GM23338 (cell line): Measurements from ENCODE around the gene CSN3. TPM values are rescaled to one million over a fixed set of nuclear protein-coding genes. Genes with fewer than 3 reads are reported as not detected.
"Not testable (repeated sequence)": the region's sequence is repeated elsewhere in the genome, so short reads cannot be mapped to it uniquely, and the experiment has no call there.

Experiments
- ATAC-seq: fragments of 200-7000 bp; cut with Tn5 transposase; 3 replicates; pipeline ENCODE4 v1.9.1; 2020
- DNase-seq: peaks from one replicate; pipeline ENCODE4 v3.0.0-alpha.2; 2015; ENCODE audit warnings: low spot score
- H2AFZ ChIP-seq: fragments of 200-600 bp; sonication (generic); 2 replicates; pipeline ENCODE4 v1.8.0; 2016; ENCODE audit warnings: antibody characterized with exemption, mild to moderate bottlenecking, moderate library complexity
- H3F3A ChIP-seq: fragments of 200-600 bp; sonication (generic); replicated peaks from 2 replicates; pipeline ENCODE4 v1.8.0; 2017; ENCODE audit warnings: antibody characterized with exemption, mixed run types, low read depth
- H3K27ac ChIP-seq: fragments of 200-600 bp; sonication (generic); 2 replicates; pipeline ENCODE4 v1.6.1; 2016; ENCODE audit warnings: low read depth
- H3K27me3 ChIP-seq: fragments of 200-600 bp; sonication (generic); 2 replicates; pipeline ENCODE4 v1.8.0; 2016; ENCODE audit warnings: mild to moderate bottlenecking, mixed run types, moderate library complexity; ENCODE audit not compliant: insufficient read depth
- H3K36me3 ChIP-seq: fragments of 200-600 bp; sonication (generic); 2 replicates; pipeline ENCODE4 v1.8.0; 2016; ENCODE audit warnings: mild to moderate bottlenecking; ENCODE audit not compliant: insufficient read depth
- H3K4me1 ChIP-seq: fragments of 200-600 bp; sonication (generic); 2 replicates; pipeline ENCODE4 v1.8.0; 2016; ENCODE audit warnings: mild to moderate bottlenecking, moderate library complexity; ENCODE audit not compliant: insufficient read depth
- H3K4me2 ChIP-seq: fragments of 200-600 bp; sonication (generic); 2 replicates; pipeline ENCODE4 v1.7.1; 2017; ENCODE audit warnings: mixed run types
- H3K4me3 ChIP-seq: fragments of 200-600 bp; sonication (generic); 2 replicates; pipeline ENCODE4 v1.6.1; 2016; ENCODE audit warnings: mixed run types
- H3K79me2 ChIP-seq: fragments of 200-600 bp; sonication (generic); replicated peaks from 2 replicates; pipeline ENCODE4 v1.8.0; 2017; ENCODE audit warnings: mild to moderate bottlenecking; ENCODE audit not compliant: insufficient read depth
- H3K9me2 ChIP-seq: fragments of 200-600 bp; sonication (generic); 2 replicates; pipeline ENCODE4 v1.8.0; 2017; ENCODE audit not compliant: insufficient read depth
- H4K20me1 ChIP-seq: fragments of 200-600 bp; sonication (generic); replicated peaks from 2 replicates; pipeline ENCODE4 v1.8.0; 2017; ENCODE audit warnings: mild to moderate bottlenecking; ENCODE audit not compliant: insufficient read depth
- H3K27ac Mint-ChIP-seq: 2 replicates; pipeline ENCODE4 v1.8.0; 2020; ENCODE audit warnings: inconsistent platforms, mild to moderate bottlenecking, moderate library complexity, mixed read lengths
- H3K27me3 Mint-ChIP-seq: 3 replicates; pipeline ENCODE4 v1.8.0; 2022; ENCODE audit warnings: low read depth, mild to moderate bottlenecking, moderate library complexity, mixed read lengths, inconsistent platforms; ENCODE audit not compliant: insufficient read depth, poor library complexity
- H3K36me3 Mint-ChIP-seq: 3 replicates; pipeline ENCODE4 v1.8.0; 2021; ENCODE audit warnings: low read depth, mild to moderate bottlenecking, inconsistent platforms, moderate library complexity, mixed read lengths
- H3K4me1 Mint-ChIP-seq: 3 replicates; pipeline ENCODE4 v1.8.0; 2020; ENCODE audit warnings: mild to moderate bottlenecking, inconsistent platforms, mixed read lengths
- H3K4me3 Mint-ChIP-seq: 3 replicates; pipeline ENCODE4 v1.8.0; 2021; ENCODE audit warnings: moderate library complexity, mild to moderate bottlenecking, inconsistent platforms, mixed read lengths
- H3K9me3 Mint-ChIP-seq: 3 replicates; pipeline ENCODE4 v1.8.0; 2020; ENCODE audit warnings: moderate library complexity, mild to moderate bottlenecking, inconsistent platforms, mixed read lengths
- EZH2 ChIP-seq: fragments of 200-600 bp; sonication (generic); IDR thresholded peaks from one replicate; pipeline ENCODE4 v1.8.0; 2017; ENCODE audit warnings: antibody characterized with exemption, mild to moderate bottlenecking, low read depth; ENCODE audit not compliant: unreplicated experiment
- NANOG ChIP-seq: IDR thresholded peaks from 2 replicates; pipeline ENCODE4 v1.6.1; 2016; ENCODE audit warnings: antibody characterized with exemption, borderline replicate concordance
- POLR2AphosphoS5 ChIP-seq: IDR thresholded peaks from 2 replicates; pipeline ENCODE4 v1.6.1; 2016; ENCODE audit warnings: antibody characterized with exemption, low read depth
- STAT1 ChIP-seq: IDR thresholded peaks from one replicate; pipeline ENCODE4 v1.6.1; 2016; ENCODE audit warnings: antibody characterized with exemption; ENCODE audit not compliant: unreplicated experiment
- ZNF114 ChIP-seq: fragments of 250-450 bp; sonication (Bioruptor Pico); IDR thresholded peaks from 2 replicates; pipeline ENCODE4 v1.5.0; 2020; ENCODE audit warnings: mild to moderate bottlenecking, moderate library complexity
- ZNF331 ChIP-seq: fragments of 250-450 bp; sonication (Bioruptor Pico); IDR thresholded peaks from 2 replicates; pipeline ENCODE4 v1.5.0; 2020; ENCODE audit warnings: low read depth, mild to moderate bottlenecking, moderate library complexity
- polyA plus RNA-seq: library from polyadenylated mRNA; unstranded; fragments of >200 nt; fragmentation: Nextera tagmentation; extraction: Ambion mirVana; gene quantifications from 2 replicates; pipeline ENCODE4 v1.2.1, GENCODE V29; 2016
- total RNA-seq: library from RNA; depleted of rRNA; stranded (reverse); fragments of >200 nt; shearing (Covaris generic); gene quantifications from 2 replicates; pipeline ENCODE4 v1.2.3, GENCODE V29; 2014
- TF ChIP-seq, protein P1 (sequence below): IDR thresholded peaks from one replicate; pipeline ENCODE4 v1.6.1; 2018; ENCODE audit warnings: antibody characterized with exemption; ENCODE audit not compliant: unreplicated experiment
- TF ChIP-seq, protein P2 (sequence below): IDR thresholded peaks from 2 replicates; pipeline ENCODE4 v1.6.1; 2016; ENCODE audit warnings: antibody characterized with exemption

CSN3 gene
- total and polyA plus RNA-seq, 2 experiments from 2014 or later = not detected

DNA sequence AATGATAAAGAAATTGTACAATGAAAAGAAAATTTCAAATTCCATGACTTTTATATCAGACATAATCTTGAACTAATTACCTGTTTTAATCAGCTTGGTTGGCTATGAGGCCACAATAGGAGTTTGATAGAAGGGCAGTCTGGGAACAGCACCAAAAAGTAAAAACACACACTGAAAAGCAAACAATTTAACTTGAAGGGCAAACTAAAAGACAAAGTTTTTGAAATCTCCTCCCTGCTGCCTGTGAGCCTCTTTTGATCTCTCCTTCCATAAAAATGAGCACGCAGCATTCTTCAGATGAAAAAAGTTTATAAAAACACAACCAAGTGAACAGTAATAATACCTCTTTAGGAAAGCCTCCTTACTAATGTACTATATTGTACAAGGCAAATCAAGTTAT, 38.8 kb upstream of the CSN3 start:
- Histone ChIP-seq H3K4me2 (no peak overlapping the region), H3K4me3 (no peak overlapping the region), H3K79me2 (no peaks in the 10 kb centered on the region), H3K27me3 (no peaks in the 10 kb centered on the region), H3K27ac (no peak overlapping the region), H4K20me1 (no peaks in the 10 kb centered on the region), H3F3A (no peaks in the 10 kb centered on the region), H3K36me3 (no peaks in the 10 kb centered on the region), H2AFZ (no peak overlapping the region), H3K4me1 (no peaks in the 10 kb centered on the region), H3K9me2 (no peaks in the 10 kb centered on the region)
- Mint-ChIP-seq H3K4me1 (peaks cover 2% of the 10 kb centered on the region; the same call in 1 of the 3 replicates), H3K27me3 (no peaks in the 10 kb centered on the region), H3K27ac (no peak overlapping the region), H3K36me3 (no peaks in the 10 kb centered on the region), H3K4me3 (no peak overlapping the region), H3K9me3 (peaks cover 3% of the 10 kb centered on the region; the same call in 2 of the 3 replicates)
- ATAC-seq (no peak), DNase-seq (no peak)
- no peak for TF ChIP-seq ZNF114 (CRISPR knock-in tag)
- no peak for TF ChIP-seq STAT1
- TF ChIP-seq POLR2AphosphoS5 = no peak
- no peak for TF ChIP-seq EZH2
- TF ChIP-seq, protein P1, sequence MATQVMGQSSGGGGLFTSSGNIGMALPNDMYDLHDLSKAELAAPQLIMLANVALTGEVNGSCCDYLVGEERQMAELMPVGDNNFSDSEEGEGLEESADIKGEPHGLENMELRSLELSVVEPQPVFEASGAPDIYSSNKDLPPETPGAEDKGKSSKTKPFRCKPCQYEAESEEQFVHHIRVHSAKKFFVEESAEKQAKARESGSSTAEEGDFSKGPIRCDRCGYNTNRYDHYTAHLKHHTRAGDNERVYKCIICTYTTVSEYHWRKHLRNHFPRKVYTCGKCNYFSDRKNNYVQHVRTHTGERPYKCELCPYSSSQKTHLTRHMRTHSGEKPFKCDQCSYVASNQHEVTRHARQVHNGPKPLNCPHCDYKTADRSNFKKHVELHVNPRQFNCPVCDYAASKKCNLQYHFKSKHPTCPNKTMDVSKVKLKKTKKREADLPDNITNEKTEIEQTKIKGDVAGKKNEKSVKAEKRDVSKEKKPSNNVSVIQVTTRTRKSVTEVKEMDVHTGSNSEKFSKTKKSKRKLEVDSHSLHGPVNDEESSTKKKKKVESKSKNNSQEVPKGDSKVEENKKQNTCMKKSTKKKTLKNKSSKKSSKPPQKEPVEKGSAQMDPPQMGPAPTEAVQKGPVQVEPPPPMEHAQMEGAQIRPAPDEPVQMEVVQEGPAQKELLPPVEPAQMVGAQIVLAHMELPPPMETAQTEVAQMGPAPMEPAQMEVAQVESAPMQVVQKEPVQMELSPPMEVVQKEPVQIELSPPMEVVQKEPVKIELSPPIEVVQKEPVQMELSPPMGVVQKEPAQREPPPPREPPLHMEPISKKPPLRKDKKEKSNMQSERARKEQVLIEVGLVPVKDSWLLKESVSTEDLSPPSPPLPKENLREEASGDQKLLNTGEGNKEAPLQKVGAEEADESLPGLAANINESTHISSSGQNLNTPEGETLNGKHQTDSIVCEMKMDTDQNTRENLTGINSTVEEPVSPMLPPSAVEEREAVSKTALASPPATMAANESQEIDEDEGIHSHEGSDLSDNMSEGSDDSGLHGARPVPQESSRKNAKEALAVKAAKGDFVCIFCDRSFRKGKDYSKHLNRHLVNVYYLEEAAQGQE = no peak
- no peak for TF ChIP-seq ZNF331 (CRISPR knock-in tag)
- no peak for TF ChIP-seq NANOG
- TF ChIP-seq, protein P2, sequence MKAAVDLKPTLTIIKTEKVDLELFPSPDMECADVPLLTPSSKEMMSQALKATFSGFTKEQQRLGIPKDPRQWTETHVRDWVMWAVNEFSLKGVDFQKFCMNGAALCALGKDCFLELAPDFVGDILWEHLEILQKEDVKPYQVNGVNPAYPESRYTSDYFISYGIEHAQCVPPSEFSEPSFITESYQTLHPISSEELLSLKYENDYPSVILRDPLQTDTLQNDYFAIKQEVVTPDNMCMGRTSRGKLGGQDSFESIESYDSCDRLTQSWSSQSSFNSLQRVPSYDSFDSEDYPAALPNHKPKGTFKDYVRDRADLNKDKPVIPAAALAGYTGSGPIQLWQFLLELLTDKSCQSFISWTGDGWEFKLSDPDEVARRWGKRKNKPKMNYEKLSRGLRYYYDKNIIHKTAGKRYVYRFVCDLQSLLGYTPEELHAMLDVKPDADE = no peak

DNA sequence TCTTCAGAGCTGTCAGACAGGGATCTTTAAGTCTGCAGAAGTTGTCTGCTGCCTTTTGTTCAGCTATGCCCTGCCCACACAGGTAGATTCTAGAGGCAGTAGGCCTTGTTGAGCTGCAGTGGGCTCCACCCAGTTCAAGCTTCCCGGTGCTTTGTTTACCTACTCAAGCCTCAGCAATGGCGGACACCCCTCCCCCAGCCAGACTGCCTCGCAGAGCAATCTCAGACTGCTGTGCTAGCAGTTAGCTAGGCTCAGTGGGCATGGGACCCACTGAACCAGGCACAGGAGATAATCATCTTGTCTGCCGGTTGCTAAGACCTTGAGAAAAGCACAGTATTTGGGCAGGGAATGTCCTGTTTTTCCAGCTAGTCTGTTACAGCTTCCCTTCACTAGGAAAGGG, 29.6 kb upstream of the CSN3 start:
- H4K20me1 ChIP-seq, DNase-seq, H3K36me3 ChIP-seq: not testable (repeated sequence)

DNA sequence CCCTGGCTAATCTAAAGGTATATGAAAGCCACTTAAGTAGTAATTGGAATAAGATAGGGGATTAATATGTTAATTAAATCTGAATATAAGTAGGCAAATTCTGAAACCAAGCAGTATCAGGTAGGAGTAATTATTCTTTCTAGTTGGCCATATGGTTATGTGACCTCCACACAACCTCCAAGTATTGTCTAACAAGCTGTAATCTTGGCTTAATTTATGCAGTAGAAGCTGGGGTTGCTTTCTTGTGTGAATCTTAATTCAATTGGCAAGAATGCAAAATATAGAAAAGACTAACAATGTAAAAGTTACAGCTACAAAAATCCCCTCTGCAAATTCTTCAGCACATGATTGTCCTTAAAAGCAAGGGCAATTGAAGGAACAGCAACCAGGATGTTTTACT, 26.3 kb upstream of the CSN3 start:
- H3K4me3 ChIP-seq, ATAC-seq, H3K27ac ChIP-seq, H3K4me1 Mint-ChIP-seq, H3K4me1 ChIP-seq, H4K20me1 ChIP-seq, H3F3A ChIP-seq, H2AFZ ChIP-seq, H3K36me3 ChIP-seq, H3K9me2 ChIP-seq, H3K27me3 ChIP-seq, DNase-seq, H3K27ac Mint-ChIP-seq, H3K79me2 ChIP-seq, H3K27me3 Mint-ChIP-seq, H3K4me2 ChIP-seq, H3K4me3 Mint-ChIP-seq, H3K36me3 Mint-ChIP-seq: not testable (repeated sequence)
- peaks cover 12% of the 10 kb centered on the region for H3K9me3 Mint-ChIP-seq

More for the DNA sequence above, 29.6 kb upstream of the CSN3 start:
- H3K27ac Mint-ChIP-seq, H3K27ac ChIP-seq, H3K79me2 ChIP-seq, H3K4me3 Mint-ChIP-seq, H3F3A ChIP-seq, H3K4me1 Mint-ChIP-seq, H3K4me3 ChIP-seq, H2AFZ ChIP-seq, H3K9me2 ChIP-seq, H3K36me3 Mint-ChIP-seq, H3K27me3 Mint-ChIP-seq, ATAC-seq, H3K27me3 ChIP-seq, H3K4me2 ChIP-seq, H3K4me1 ChIP-seq: not testable (repeated sequence)
- H3K9me3 Mint-ChIP-seq = peaks cover 14% of the 10 kb centered on the region

DNA sequence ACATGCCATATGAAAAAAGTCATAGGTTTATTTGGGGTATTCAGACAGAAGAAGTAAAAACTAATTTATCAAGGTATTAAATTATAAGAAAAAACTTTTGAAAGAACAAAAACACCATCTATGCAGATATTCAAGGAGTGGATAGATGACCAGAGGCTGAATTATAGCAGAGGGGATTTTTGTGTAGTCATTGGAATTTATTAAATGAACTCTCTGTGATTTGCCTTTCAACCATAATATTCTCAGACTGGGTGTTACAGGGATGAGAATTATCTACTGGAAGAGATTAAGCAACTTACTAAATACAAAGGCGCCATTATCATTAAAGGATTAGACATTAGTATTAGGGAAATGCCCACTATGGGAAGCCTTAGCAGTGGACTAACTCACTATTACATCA, 25.8 kb upstream of the CSN3 start:
- not testable (repeated sequence) for H3K27me3 Mint-ChIP-seq, H3K27ac Mint-ChIP-seq, H3K36me3 ChIP-seq, H3K9me2 ChIP-seq, H2AFZ ChIP-seq, H3K27me3 ChIP-seq, H3K79me2 ChIP-seq, H3K4me1 Mint-ChIP-seq, H3K4me1 ChIP-seq, DNase-seq, H3K4me3 Mint-ChIP-seq, H3K4me3 ChIP-seq, H3K4me2 ChIP-seq, H3F3A ChIP-seq, H4K20me1 ChIP-seq, ATAC-seq, H3K36me3 Mint-ChIP-seq, H3K27ac ChIP-seq
- peaks cover 12% of the 10 kb centered on the region for H3K9me3 Mint-ChIP-seq
